ENCODE data around the gene SEMA3E. TPM values are rescaled to one million over a fixed set of nuclear protein-coding genes. Genes with fewer than 3 reads are reported as not detected.
"Not testable (repeated sequence)": the region's sequence is repeated elsewhere in the genome, so short reads cannot be mapped to it uniquely, and the experiment has no call there.

Gene SEMA3E
- total RNA-seq, 2 experiments from 2014 or later: not detected

DNA sequence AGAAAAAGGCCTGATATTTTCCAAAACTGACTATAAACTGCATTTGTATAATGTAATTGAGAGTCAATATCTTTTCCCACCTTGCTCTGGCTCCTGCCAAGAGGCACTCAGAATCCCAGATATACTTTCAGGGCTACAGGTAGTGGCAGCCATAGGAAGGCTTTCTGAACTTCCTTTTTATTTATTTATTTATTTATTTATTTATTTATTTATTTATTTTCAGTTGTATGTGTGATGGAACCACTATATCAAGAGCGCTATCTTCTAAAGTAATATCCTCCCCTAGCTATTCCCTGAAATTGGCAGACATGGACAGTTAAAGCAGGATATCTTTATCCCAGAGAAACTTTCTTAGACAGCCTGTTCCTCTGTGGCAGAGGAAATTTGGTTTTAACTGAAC is 86.7 kb downstream of the SEMA3E start:
- peaks cover 1% of the 10 kb centered on the region for H3K9me3 Mint-ChIP-seq
- no peaks in the 10 kb centered on the region for H3K36me3 Mint-ChIP-seq
- POLR2A ChIA-PET: no interaction called here
- H3K27me3 Mint-ChIP-seq: no peaks in the 10 kb centered on the region
- ATAC-seq (ENCODE audit: low read depth) (no peak), DNase-seq (no peak)
- no peaks in the 10 kb centered on the region for H3K4me1 Mint-ChIP-seq
- H3K4me3 Mint-ChIP-seq: no peak overlapping the region
- no peak overlapping the region for H3K27ac Mint-ChIP-seq

DNA sequence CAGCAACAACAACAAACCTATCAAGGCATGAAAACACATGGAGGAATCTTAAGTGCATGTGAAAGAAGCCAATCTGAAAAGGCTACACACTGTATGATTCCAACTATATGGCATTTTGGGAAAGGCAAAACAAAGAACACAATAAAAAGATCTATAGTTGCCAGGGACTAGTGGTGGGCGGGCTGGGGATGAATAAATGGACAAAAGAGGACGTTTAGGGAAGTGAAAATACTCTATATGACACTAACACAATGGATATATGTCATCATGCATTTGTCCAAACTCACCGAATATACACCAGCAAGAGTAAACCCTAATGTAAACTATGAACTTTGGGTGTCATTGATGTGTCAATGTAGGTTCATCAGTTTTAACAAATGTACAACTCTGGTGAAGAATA is 89.1 kb downstream of the SEMA3E start:
- Mint-ChIP-seq H3K9me3 (no peaks in the 10 kb centered on the region), H3K4me1 (no peaks in the 10 kb centered on the region), H3K4me3 (no peak overlapping the region), H3K27me3 (no peaks in the 10 kb centered on the region), H3K27ac (no peak overlapping the region), H3K36me3 (no peaks in the 10 kb centered on the region)
- POLR2A ChIA-PET: no interaction called here
- ATAC-seq (ENCODE audit: low read depth) (no peak), DNase-seq (no peak)

DNA sequence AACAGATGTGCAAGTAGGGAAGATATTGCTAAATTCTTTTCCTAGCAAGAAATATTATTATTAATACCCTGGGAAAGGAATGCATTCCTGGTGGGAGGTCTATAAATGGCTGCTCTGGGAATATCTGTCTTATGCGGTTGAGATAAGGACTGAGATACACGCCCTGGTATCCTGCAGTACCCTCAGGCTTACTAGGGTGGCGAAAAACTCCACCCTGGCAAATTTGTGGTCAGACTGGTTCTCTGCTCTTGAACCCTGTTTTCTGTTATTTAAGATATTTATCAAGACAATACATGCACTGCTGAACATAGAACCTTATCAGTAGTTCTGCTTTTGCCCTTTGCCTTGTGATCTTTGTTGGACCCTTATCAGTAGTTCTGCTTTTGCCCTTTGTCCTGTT is 96.4 kb downstream of the SEMA3E start:
- DNase-seq; H3K4me3 Mint-ChIP-seq; H3K36me3 Mint-ChIP-seq; ATAC-seq (ENCODE audit: low read depth); H3K9me3 Mint-ChIP-seq; H3K27ac Mint-ChIP-seq; H3K27me3 Mint-ChIP-seq; POLR2A ChIA-PET; H3K4me1 Mint-ChIP-seq: not testable (repeated sequence)

DNA sequence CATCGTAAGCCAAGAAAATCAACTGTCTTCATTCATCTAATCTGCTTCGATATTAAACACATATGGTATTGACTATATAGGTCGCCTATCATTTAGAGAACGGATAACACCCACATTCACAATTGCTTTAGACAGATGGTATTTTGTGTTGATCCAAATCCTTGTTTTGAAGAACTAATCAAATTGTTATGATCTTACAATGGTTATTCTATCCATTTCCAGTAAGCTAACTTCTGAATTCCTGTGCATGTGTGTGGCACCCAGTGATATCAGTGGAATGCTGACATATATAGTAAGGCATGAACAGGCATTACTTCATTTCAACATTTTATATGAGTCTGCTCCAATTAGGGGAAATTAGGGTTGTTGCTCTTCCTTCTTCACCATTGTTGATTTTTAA is 98.8 kb downstream of the SEMA3E start:
- H3K27ac Mint-ChIP-seq: no peak overlapping the region
- no peak for DNase-seq
- no peak for ATAC-seq (ENCODE audit: low read depth)
- peaks cover 1% of the 10 kb centered on the region for H3K9me3 Mint-ChIP-seq
- H3K4me1 Mint-ChIP-seq: no peaks in the 10 kb centered on the region
- no peaks in the 10 kb centered on the region for H3K27me3 Mint-ChIP-seq
- no peak overlapping the region for H3K4me3 Mint-ChIP-seq
- POLR2A ChIA-PET: no interaction called here
- no peaks in the 10 kb centered on the region for H3K36me3 Mint-ChIP-seq

DNA sequence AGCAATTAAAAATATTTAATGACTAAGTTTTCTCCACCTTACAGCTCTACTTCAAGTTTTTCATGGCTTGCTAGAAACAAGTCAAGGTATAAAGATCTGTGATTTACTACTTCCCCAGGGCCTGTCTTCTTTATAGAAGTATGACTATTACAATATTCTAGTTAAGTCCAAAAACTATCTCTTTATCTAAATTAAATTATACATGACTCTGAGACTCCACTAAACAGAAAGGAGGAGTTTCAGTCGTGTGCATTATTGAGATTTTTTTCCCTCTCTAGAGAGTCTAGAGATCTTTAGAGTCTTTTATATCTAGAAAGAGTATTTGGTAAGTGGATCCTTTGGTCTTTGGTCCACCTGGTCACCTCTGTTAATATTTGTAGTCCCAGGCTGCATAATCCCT is 100.7 kb downstream of the SEMA3E start:
- H3K36me3 Mint-ChIP-seq: no peaks in the 10 kb centered on the region
- no peaks in the 10 kb centered on the region for H3K4me1 Mint-ChIP-seq
- no peak for DNase-seq
- H3K27me3 Mint-ChIP-seq: no peaks in the 10 kb centered on the region
- no peak overlapping the region for H3K27ac Mint-ChIP-seq
- no peak overlapping the region for H3K4me3 Mint-ChIP-seq
- no peak for ATAC-seq (ENCODE audit: low read depth)
- POLR2A ChIA-PET: no interaction called here
- H3K9me3 Mint-ChIP-seq: no peaks in the 10 kb centered on the region

DNA sequence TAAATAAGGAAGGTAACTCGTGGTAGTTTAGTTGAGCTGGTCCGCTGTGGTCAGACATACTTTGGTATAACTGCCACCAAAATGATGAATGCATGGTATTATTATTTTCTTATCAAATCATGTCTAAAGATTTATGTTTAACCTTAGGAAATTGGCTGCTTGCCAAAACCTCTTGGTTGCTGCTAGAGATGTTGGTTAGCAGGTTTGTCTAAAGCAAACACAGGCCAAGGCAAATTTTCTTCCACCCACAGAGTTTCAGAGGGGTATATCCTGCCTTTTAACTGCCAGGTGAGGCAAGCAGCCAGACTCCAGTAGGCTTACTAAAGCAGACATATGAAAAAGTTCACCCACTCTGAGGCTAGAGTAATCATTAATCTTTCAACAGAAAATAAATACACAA is 101.4 kb downstream of the SEMA3E start:
- Mint-ChIP-seq H3K36me3 (no peaks in the 10 kb centered on the region), H3K9me3 (no peaks in the 10 kb centered on the region), H3K4me3 (no peak overlapping the region), H3K4me1 (no peaks in the 10 kb centered on the region), H3K27ac (no peak overlapping the region), H3K27me3 (no peaks in the 10 kb centered on the region)
- ATAC-seq (ENCODE audit: low read depth) (no peak), DNase-seq (no peak)
- POLR2A ChIA-PET: no interaction called here

DNA sequence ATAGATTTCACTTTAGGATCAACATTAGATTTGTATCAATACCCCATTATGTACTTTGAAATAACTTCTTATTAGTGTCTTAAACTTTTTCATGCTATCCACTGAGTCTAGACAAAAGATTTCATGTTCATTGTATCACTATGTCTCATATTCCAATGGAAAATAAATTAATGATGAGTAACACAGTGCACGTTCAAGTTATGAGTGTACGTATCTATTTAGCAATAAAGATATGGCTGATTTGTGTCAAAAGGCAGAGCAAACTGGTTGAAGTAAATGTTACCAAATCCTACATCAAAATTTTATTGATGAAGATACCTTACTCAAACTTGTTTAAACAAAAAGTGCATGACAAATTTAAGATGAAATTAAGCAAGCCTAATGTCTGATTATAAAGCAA is 102.4 kb downstream of the SEMA3E start:
- Mint-ChIP-seq H3K27me3 (no peaks in the 10 kb centered on the region), H3K36me3 (no peaks in the 10 kb centered on the region), H3K9me3 (no peaks in the 10 kb centered on the region), H3K27ac (no peak overlapping the region), H3K4me3 (no peak overlapping the region), H3K4me1 (no peaks in the 10 kb centered on the region)
- no peak for ATAC-seq (ENCODE audit: low read depth)
- POLR2A ChIA-PET: no interaction called here
- DNase-seq: no peak

DNA sequence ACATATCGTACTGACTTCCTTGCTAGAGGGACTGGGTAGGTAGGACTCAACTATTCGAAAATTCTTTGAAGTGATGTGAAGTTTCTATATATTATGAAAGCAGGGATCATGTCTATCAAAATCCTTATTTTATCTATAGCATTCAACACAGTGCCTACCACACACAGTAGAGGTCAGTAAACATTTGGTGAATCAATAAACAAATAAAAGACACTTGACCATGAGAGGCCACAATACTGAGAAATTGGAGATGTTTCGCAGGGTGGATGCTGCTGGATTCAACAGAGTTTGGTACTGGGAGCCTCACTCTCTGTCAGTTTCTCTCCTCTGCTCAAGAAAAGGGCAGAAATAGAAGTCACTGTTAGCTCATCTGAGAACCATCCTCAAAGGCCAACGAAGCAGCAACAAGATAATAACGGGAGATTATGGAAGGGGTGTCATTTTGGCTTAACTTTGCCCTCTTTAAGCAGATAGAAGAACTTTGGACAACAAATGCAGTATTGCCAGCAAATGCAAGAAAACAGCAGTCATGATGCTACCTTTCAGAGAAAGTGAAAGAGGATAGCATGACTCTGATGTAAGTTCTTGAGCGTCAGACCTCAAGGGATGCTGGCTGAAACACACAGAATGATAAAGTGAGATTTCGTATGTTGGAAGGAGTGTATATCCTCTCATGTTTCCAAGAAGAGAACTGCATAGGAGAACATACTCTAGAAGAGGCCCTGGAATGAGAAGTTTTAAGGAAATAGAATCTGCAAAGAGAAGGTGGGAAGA is 107.6 kb downstream of the SEMA3E start:
- ATAC-seq (ENCODE audit: low read depth) (no peak), DNase-seq (no peak)
- Mint-ChIP-seq H3K4me3 (no peak overlapping the region), H3K9me3 (no peaks in the 10 kb centered on the region), H3K4me1 (no peaks in the 10 kb centered on the region), H3K36me3 (no peaks in the 10 kb centered on the region), H3K27ac (no peak overlapping the region), H3K27me3 (no peaks in the 10 kb centered on the region)
- POLR2A ChIA-PET: no interaction called here

DNA sequence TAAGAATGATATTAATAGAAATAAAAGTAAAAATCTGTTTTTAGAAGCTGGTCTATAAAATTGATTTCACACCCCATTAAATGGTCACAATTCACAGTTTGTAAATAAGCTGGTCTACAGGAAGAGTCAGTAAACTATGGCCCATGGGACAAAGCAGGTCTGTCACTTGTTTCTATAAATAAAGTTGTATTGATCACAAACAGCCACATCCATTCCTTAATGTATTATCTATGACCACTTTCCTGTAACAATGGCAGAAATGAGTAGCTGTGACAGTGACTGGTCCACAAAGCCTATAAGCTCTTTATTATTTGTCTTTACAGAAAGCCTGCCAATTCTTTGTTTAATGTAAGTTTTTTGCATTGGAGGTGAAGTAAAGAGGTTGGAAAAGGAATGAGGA is 114.5 kb downstream of the SEMA3E start:
- H3K36me3 Mint-ChIP-seq: no peaks in the 10 kb centered on the region
- DNase-seq (no peak), ATAC-seq (ENCODE audit: low read depth) (no peak)
- H3K4me1 Mint-ChIP-seq: no peaks in the 10 kb centered on the region
- no peaks in the 10 kb centered on the region for H3K27me3 Mint-ChIP-seq
- H3K27ac Mint-ChIP-seq: no peak overlapping the region
- no peaks in the 10 kb centered on the region for H3K9me3 Mint-ChIP-seq
- no peak overlapping the region for H3K4me3 Mint-ChIP-seq
- POLR2A ChIA-PET: no interaction called here

DNA sequence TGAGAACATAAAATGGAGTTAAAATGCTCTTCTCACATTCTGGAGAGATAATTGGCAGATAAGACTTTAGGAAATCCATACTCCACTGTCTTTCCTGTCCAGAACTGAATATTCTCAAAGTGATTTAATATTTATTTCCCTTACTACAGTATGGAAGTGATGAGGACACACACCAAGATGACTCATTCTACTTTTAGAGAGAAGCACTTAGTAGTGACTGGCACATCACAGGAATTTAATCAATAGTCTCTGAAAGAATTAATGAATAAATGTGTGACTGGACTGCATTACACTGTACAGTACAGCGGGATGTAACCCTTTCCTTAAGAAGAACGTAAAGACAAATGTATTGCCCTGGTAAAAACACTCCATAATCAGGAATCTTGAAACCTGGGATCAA is 116.7 kb downstream of the SEMA3E start:
- DNase-seq (no peak), ATAC-seq (ENCODE audit: low read depth) (no peak)
- H3K9me3 Mint-ChIP-seq: no peaks in the 10 kb centered on the region
- H3K36me3 Mint-ChIP-seq: no peaks in the 10 kb centered on the region
- no peak overlapping the region for H3K27ac Mint-ChIP-seq
- POLR2A ChIA-PET: no interaction called here
- H3K4me1 Mint-ChIP-seq: no peaks in the 10 kb centered on the region
- H3K27me3 Mint-ChIP-seq: no peaks in the 10 kb centered on the region
- H3K4me3 Mint-ChIP-seq: no peak overlapping the region

DNA sequence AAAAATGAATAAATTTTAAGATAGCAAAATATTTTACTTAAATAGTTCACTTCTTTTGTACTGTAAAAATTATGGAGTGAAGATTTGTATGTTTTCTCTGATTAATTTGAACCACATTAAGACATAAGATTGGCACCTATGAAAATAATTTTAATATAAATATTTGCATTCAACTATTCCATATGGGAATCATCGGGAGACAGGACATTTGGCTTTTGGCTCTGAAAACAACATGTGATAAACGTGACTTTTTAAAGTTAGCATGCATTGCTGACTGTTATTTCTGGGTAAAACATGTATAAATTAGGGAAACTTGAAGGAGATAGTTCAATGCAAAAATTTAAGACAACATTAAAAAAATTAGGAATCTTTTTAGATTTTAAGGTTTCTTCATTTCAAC is 117.2 kb downstream of the SEMA3E start:
- H3K27ac Mint-ChIP-seq: no peak overlapping the region
- POLR2A ChIA-PET: no interaction called here
- no peaks in the 10 kb centered on the region for H3K27me3 Mint-ChIP-seq
- no peak overlapping the region for H3K4me3 Mint-ChIP-seq
- DNase-seq (no peak), ATAC-seq (ENCODE audit: low read depth) (no peak)
- no peaks in the 10 kb centered on the region for H3K9me3 Mint-ChIP-seq
- H3K36me3 Mint-ChIP-seq: no peaks in the 10 kb centered on the region
- H3K4me1 Mint-ChIP-seq: no peaks in the 10 kb centered on the region

DNA sequence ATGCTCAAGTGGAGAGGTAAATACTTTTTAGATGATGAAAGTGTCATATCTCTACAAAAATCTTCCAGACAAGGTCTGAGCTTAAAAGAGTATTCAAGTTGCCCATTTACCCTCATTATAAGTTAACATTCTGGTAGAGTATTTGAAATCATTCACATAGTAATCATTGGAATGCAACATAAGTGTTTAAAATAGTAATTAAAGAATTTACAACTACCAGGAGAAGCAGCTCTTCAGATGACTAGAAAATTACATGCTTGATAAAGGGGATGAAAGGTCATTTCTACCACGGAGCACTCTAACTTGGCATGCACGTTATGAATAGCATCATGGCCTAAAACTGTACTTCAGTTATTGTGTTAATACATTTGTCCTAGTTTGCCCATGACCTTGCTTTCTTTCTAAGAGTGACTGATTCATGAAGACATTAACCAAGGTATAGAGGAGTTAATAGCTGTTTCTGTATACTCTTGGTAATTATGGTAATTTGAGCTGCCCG is 120.0 kb downstream of the SEMA3E start:
- ATAC-seq (ENCODE audit: low read depth) (no peak), DNase-seq (no peak)
- POLR2A ChIA-PET: no interaction called here
- H3K36me3 Mint-ChIP-seq: no peaks in the 10 kb centered on the region
- H3K4me3 Mint-ChIP-seq: no peak overlapping the region
- H3K4me1 Mint-ChIP-seq: no peaks in the 10 kb centered on the region
- no peaks in the 10 kb centered on the region for H3K27me3 Mint-ChIP-seq
- no peak overlapping the region for H3K27ac Mint-ChIP-seq
- no peaks in the 10 kb centered on the region for H3K9me3 Mint-ChIP-seq

DNA sequence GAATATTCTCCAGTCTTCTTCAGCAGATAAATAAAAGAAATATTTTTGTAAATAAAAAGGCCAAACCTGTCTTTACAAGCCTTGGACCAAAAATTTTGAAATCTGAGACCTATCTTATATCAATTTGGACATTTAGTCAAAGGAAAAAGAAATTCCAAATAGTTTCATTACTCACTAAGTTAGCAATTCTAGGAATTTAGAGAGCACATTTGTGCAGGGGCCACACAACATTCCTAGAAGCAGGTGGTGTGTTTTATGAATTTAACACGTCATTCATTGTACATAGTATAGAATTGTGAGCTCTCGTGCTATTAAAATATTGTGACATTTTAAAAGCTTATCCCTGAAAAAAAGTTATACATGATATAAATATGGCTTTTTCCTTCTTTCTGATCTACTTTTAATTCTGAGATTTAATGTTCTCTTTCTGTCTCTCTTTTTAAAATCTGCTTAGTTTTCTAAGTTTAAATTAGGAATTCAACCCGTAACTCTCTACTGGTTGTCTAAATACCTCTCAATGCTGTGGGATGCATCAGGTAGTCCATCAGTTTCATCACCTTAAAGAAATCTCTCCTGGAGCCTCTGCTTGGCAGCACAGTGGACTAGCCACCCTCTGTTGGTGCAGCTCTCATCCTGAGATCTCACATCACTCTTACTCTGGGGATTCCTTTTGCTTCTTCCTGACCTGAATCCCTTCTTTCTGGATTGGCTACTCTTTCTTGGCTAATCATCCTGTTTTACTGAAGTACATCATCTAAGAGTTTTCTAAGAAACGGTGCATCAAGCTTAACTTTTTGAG is 124.5 kb downstream of the SEMA3E start:
- Mint-ChIP-seq H3K27ac (no peak overlapping the region), H3K9me3 (no peaks in the 10 kb centered on the region), H3K4me3 (no peak overlapping the region), H3K36me3 (no peaks in the 10 kb centered on the region), H3K4me1 (no peaks in the 10 kb centered on the region), H3K27me3 (no peaks in the 10 kb centered on the region)
- DNase-seq (no peak), ATAC-seq (ENCODE audit: low read depth) (no peak)
- POLR2A ChIA-PET: no interaction called here

DNA sequence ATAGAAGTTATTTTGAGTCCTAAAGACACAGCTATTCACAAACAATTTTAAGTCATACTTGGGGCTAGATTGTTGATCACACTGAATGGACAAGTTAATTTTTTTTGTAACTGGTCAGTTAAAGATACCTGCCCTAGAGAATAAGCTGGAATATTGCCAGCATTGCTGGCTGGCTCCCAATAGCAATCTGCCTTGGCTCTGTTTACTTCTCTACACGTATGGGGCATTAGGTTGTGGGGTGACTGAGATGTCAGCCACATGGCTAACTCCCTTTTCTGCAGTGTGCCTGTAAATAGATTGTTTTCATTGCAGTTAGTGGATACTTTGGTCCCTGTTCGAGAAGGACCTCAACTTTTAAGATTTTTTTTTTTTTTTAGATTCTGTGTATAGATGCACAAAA is 128.2 kb downstream of the SEMA3E start:
- DNase-seq (no peak), ATAC-seq (ENCODE audit: low read depth) (no peak)
- Mint-ChIP-seq H3K36me3 (no peaks in the 10 kb centered on the region), H3K9me3 (no peaks in the 10 kb centered on the region), H3K27ac (no peak overlapping the region), H3K4me1 (no peaks in the 10 kb centered on the region), H3K4me3 (no peak overlapping the region), H3K27me3 (no peaks in the 10 kb centered on the region)
- POLR2A ChIA-PET: no interaction called here

Measured in activated naive CD8-positive, alpha-beta T cell treated with anti-CD3 and anti-CD28 coated beads, Interleukin-2, amount 10 ng/mL, durations not matched to agents 7 days and 5 days (primary cell).